NCI-H1105 treated with DMSO at 0.1 percent for 48 hours (cell line): ENCODE results near the gene MILR1.
"Not testable (repeated sequence)": the region's sequence is repeated elsewhere in the genome, so short reads cannot be mapped to it uniquely, and the experiment has no call there.

Source experiments
- DNase-seq: peaks from one replicate; lab custom pipeline; 2025; lab: John Stamatoyannopoulos, UW

MILR1 gene

GRCh38 chr17:64472564-64472963, 23.6 kb downstream of the MILR1 start:
- no peak for DNase-seq

GRCh38 chr17:64477849-64478248, 28.9 kb downstream of the MILR1 start:
- no peak for DNase-seq

- DNase-seq: no peak
Measured at GRCh38 chr17:64480951-64481350, 32.0 kb downstream of the MILR1 start.

- no peak for DNase-seq
Measured at GRCh38 chr17:64484380-64484779, 35.5 kb downstream of the MILR1 start.

- no peak for DNase-seq
Measured at GRCh38 chr17:64488301-64488700, 39.4 kb downstream of the MILR1 start.

GRCh38 chr17:64491034-64491860, 42.3 kb downstream of the MILR1 start:
- no peak for DNase-seq

GRCh38 chr17:64491994-64492393, 43.1 kb downstream of the MILR1 start:
- DNase-seq: no peak

- DNase-seq: no peak
Measured at GRCh38 chr17:64492481-64493109, 43.7 kb downstream of the MILR1 start.

GRCh38 chr17:64494121-64494520, 45.2 kb downstream of the MILR1 start:
- no peak for DNase-seq

- not testable (repeated sequence) for DNase-seq
Measured at GRCh38 chr17:64495300-64495699, 46.4 kb downstream of the MILR1 start.

GRCh38 chr17:64496348-64496785, 47.5 kb downstream of the MILR1 start:
- DNase-seq: no peak

GRCh38 chr17:64496786-64497564, 48.1 kb downstream of the MILR1 start, which contains the start of gene POLG2:
Gene POLG2, minus strand, starts transcription at chr17:64497054. Its CDS starts 86 bp downstream, at chr17:64496968.
- peak; percentile 86 for DNase-seq

GRCh38 chr17:64497565-64498035, 48.7 kb downstream of the MILR1 start:
- DNase-seq: no peak

GRCh38 chr17:64498308-64499203, 49.6 kb downstream of the MILR1 start:
- peak; percentile 23 for DNase-seq

- DNase-seq: no peak
Measured at GRCh38 chr17:64499805-64500486, 51.0 kb downstream of the MILR1 start.

GRCh38 chr17:64500487-64500859, 51.6 kb downstream of the MILR1 start:
- no peak for DNase-seq

- no peak for DNase-seq
Measured at GRCh38 chr17:64500862-64501765, 52.2 kb downstream of the MILR1 start.

GRCh38 chr17:64502021-64502420, 53.1 kb downstream of the MILR1 start:
- no peak for DNase-seq

- no peak for DNase-seq
Measured at GRCh38 chr17:64502809-64503208, 53.9 kb downstream of the MILR1 start.

GRCh38 chr17:64503341-64503740, 54.4 kb downstream of the MILR1 start:
- no peak for DNase-seq
